ENCODE data around the gene ATXN7L3. TPM values are rescaled to one million over a fixed set of nuclear protein-coding genes. Genes with fewer than 3 reads are reported as not detected.

The ATXN7L3 gene
- total RNA-seq, 2 donors from 2014 or later: 46.5 to 55.8 TPM

- peak overlapping the region; percentile 93 to 95 for H3K27ac ChIP-seq
- no peaks in the 10 kb centered on the region for H3K9me3 ChIP-seq
- H3K4me1 ChIP-seq (ENCODE audit: control insufficient read depth in 1 of 2, low read depth in 2 of 2): peaks cover 12 to 29% of the 10 kb centered on the region in 2 donors
- no peaks in the 10 kb centered on the region for H3K27me3 ChIP-seq (replicated peaks; ENCODE audit: insufficient read depth)
- peaks cover 18% of the 10 kb centered on the region for H3K36me3 ChIP-seq
- peak overlapping the region; percentile 92 for H3K4me3 ChIP-seq
- no peak for TF ChIP-seq CTCF (IDR thresholded peaks at IDR 0.05)
- DNase-seq (ENCODE audit: low spot score): no peak
- no peak for ATAC-seq (ENCODE audit: insufficient number of reproducible peaks, low FRiP score, low read depth)
Measured at GRCh38 chr17:44198721-44199552, 747 bp downstream of the ATXN7L3 start.

DNA sequence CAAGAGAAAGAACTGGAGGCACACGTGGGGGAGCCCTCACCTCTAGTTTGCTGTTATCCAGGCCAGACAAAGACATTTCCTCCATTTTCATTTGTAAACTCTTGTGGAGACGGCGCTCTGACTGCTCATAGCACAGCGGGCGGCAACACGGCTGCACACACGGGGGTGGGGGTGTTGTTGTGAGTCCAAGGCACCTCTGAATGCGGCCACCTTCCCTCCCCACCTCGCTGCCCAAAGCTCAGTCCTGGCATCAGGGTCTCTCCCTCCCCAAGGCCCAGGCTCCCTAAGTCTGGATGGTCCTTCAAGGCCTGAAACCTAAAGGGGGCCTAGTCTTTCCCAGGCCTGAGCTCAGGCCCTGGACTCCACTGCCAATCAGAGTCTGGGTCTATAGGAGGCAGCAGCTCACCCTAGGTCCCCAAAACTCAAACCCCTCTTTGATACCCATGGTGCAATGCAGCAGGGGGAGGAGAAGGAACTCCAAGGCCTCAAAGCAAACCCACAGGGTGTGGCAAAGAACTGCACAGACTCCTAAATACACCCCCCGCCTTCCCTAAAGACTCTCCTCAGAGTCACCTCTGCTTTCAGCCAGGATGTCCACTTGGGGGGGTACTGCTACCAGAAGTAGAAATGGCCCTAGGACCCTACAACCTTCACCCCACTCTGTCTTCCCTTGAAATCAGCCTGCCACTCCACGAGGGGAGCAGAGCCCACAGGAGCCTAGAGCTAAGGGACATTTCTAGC lies 1.5 kb downstream of the ATXN7L3 start:
- Histone ChIP-seq H3K27ac (peak overlapping the region; percentile 93 to 95), H3K4me3 (peak overlapping the region; percentile 92), H3K9me3 (no peaks in the 10 kb centered on the region), H3K27me3 (replicated peaks; ENCODE audit: insufficient read depth) (no peaks in the 10 kb centered on the region), H3K4me1 (ENCODE audit: control insufficient read depth in 1 of 2, low read depth in 2 of 2) (peaks cover 12 to 29% of the 10 kb centered on the region in 2 donors), H3K36me3 (peaks cover 25% of the 10 kb centered on the region)
- DNase-seq (ENCODE audit: low spot score): no peak
- no peak for ATAC-seq (ENCODE audit: insufficient number of reproducible peaks, low FRiP score, low read depth)
- no peak for TF ChIP-seq CTCF (IDR thresholded peaks at IDR 0.05)

DNA sequence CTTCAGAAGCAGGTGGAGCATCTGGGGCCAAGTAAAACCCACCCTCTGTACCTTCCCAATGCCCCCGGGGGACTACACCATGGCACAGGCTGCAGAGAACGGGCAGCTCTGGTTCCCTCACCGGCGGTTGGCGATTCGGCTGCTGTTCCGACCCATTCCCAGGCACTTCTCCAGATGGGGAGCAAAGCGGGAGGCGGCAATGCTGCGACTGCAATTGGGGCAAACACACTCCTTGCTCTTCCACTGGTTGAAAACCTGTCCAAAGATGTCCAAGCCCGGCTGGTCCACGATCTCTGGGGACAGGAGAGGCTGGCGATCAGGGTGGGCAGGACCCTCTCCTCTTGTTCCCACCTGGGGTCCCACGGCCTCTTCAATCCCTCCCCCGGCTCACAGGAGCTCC lies 2.6 kb downstream of the ATXN7L3 start:
- H3K4me3 ChIP-seq: no peak overlapping the region
- no peak for TF ChIP-seq CTCF (IDR thresholded peaks at IDR 0.05)
- ATAC-seq (ENCODE audit: insufficient number of reproducible peaks, low FRiP score, low read depth) (no peak), DNase-seq (ENCODE audit: low spot score) (no peak)
- H3K4me1 ChIP-seq (ENCODE audit: control insufficient read depth in 1 of 2, low read depth in 2 of 2): peaks cover 12 to 29% of the 10 kb centered on the region in 2 donors
- H3K27me3 ChIP-seq (replicated peaks; ENCODE audit: insufficient read depth): no peaks in the 10 kb centered on the region
- no peaks in the 10 kb centered on the region for H3K9me3 ChIP-seq
- H3K36me3 ChIP-seq: peaks cover 31% of the 10 kb centered on the region
- peak overlapping the region; percentile 93 to 95 for H3K27ac ChIP-seq

GRCh38 chr17:44193326-44194084 lies 6.2 kb downstream of the ATXN7L3 start:
- Histone ChIP-seq H3K36me3 (peaks cover 45% of the 10 kb centered on the region), H3K27me3 (replicated peaks; ENCODE audit: insufficient read depth) (no peaks in the 10 kb centered on the region), H3K4me1 (ENCODE audit: control insufficient read depth in 1 of 2, low read depth in 2 of 2) (peaks cover 13 to 27% of the 10 kb centered on the region in 2 donors), H3K4me3 (no peak overlapping the region), H3K9me3 (no peaks in the 10 kb centered on the region), H3K27ac (no peak overlapping the region)
- TF ChIP-seq CTCF (IDR thresholded peaks at IDR 0.05): no peak
- ATAC-seq (ENCODE audit: insufficient number of reproducible peaks, low FRiP score, low read depth) (no peak), DNase-seq (ENCODE audit: low spot score) (no peak)
